Fibroblast of the aortic adventitia (primary cell): ENCODE results near the gene CYSTM1. TPM values are rescaled to one million over a fixed set of nuclear protein-coding genes. Genes with fewer than 3 reads are reported as not detected.

ENCODE experiments used
- DNase-seq: peaks from one replicate; pipeline ENCODE4 v3.0.0-alpha.2; 2010; ENCODE audit warnings: low read depth
- H3K4me3 ChIP-seq: 2 replicates; pipeline ENCODE4 v1.5.1; 2011; ENCODE audit warnings: low read depth, mild to moderate bottlenecking, control low read depth, low read length, moderate library complexity
- total RNA-seq: library from RNA; depleted of rRNA; stranded (reverse); fragments of >200 nt; gene quantifications from 2 replicates; pipeline ENCODE4 v1.2.3, GENCODE V29; 2012; ENCODE audit warnings: low replicate concordance
- TF ChIP-seq, protein P1 (sequence below): IDR thresholded peaks from 2 replicates; pipeline ENCODE4 v1.5.1; 2011; ENCODE audit warnings: mild to moderate bottlenecking, low read length, control low read depth, inconsistent platforms; ENCODE audit not compliant: insufficient read depth

CYSTM1 gene
- total RNA-seq, 1 donor = 43.4 TPM

- DNase-seq = peak; percentile 63
- TF ChIP-seq, protein P1, sequence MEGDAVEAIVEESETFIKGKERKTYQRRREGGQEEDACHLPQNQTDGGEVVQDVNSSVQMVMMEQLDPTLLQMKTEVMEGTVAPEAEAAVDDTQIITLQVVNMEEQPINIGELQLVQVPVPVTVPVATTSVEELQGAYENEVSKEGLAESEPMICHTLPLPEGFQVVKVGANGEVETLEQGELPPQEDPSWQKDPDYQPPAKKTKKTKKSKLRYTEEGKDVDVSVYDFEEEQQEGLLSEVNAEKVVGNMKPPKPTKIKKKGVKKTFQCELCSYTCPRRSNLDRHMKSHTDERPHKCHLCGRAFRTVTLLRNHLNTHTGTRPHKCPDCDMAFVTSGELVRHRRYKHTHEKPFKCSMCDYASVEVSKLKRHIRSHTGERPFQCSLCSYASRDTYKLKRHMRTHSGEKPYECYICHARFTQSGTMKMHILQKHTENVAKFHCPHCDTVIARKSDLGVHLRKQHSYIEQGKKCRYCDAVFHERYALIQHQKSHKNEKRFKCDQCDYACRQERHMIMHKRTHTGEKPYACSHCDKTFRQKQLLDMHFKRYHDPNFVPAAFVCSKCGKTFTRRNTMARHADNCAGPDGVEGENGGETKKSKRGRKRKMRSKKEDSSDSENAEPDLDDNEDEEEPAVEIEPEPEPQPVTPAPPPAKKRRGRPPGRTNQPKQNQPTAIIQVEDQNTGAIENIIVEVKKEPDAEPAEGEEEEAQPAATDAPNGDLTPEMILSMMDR = no peak
- no peak overlapping the region for H3K4me3 ChIP-seq
These were observed 39.8 kb downstream of the CYSTM1 start for GRCh38 chr5:140214831-140215230.

DNA sequence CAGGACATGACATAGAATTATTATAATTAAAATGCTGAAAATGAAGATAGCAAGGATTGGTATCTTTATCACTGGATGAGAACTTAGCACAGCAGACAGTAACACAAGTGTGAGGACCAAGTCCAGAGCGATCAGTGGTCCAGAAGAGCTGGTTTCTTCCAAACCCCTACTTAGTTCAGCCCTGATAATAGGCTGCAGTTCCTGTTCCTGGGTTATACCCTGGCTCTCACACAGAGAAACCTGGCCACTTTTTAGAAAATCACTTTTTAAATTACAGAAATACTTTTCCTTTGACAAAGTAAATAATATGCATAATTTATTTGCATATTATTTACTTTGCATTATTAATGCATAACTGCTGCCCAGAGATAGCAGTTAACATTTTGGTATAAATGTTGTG is 40.3 kb downstream of the CYSTM1 start:
- H3K4me3 ChIP-seq = no peak overlapping the region
- TF ChIP-seq, protein P1 = no peak

DNA sequence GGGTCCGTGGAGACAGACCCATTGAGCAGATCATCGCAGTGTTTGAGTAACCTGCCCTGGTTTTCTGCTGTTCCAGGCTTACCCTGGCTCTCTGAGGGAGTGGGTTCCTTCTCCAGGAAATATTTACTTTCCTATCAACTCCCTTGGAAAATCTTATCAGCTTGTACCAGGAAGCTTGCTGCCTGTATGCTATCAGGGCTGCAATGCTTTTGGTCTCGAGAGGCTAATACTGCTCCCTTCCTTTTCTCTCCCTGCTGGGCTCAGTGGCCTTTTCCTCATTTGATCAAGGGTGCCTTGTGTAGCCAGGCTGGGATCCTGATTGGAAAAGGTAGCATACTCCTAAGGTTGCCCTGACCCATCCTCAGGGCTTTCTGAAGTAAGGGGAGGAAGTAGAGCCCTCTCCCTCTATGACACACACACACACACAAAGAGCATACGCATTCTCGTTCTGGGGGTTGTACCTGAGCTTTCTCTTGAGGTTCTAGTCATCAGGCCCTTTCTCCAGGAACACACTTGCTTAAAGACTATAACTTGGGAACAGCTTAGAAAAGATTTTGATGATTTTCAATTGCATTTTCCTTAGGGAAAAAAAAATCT is 41.6 kb downstream of the CYSTM1 start:
- TF ChIP-seq, protein P1 = no peak

More for the DNA sequence above, 40.3 kb downstream of the CYSTM1 start:
- DNase-seq = no peak

DNA sequence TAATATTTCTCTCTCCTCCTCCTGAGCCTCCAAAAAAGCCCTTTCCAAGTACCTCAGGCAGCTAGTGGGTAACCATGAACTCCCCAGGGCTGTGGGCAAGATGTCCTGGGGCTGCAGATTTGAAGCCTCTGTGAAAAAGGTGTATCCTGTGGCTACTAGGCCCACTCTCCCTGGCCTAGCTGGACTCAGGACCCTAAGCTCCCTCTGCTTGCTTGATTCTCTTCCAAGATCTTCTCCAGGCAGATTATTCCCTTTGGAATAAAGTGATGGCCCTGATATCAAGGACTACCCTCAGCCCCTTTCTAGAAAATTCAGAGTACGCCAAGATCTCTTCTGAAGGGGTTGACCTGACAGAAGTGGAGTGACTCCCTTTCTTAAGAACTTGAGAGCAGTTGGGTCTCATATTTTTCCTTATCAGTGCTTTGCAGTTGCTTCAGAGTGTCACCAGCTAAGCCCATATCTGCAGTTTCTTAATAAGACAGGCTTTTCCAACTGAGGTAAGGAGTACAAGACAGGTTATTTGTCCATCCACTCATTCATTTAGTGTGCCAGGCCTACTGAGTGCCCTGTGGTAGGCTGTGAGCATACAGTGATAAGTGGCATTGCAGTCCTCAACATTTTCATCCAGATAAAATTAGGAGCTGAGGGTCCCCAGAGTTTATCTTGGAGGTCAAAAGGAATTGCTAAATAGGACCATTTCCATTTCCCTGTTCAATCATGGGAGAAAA is 42.5 kb downstream of the CYSTM1 start:
- DNase-seq = no peak
- TF ChIP-seq, protein P1 = no peak
- no peak overlapping the region for H3K4me3 ChIP-seq

More for the DNA sequence above, 41.6 kb downstream of the CYSTM1 start:
- DNase-seq = no peak
- H3K4me3 ChIP-seq = no peak overlapping the region

DNA sequence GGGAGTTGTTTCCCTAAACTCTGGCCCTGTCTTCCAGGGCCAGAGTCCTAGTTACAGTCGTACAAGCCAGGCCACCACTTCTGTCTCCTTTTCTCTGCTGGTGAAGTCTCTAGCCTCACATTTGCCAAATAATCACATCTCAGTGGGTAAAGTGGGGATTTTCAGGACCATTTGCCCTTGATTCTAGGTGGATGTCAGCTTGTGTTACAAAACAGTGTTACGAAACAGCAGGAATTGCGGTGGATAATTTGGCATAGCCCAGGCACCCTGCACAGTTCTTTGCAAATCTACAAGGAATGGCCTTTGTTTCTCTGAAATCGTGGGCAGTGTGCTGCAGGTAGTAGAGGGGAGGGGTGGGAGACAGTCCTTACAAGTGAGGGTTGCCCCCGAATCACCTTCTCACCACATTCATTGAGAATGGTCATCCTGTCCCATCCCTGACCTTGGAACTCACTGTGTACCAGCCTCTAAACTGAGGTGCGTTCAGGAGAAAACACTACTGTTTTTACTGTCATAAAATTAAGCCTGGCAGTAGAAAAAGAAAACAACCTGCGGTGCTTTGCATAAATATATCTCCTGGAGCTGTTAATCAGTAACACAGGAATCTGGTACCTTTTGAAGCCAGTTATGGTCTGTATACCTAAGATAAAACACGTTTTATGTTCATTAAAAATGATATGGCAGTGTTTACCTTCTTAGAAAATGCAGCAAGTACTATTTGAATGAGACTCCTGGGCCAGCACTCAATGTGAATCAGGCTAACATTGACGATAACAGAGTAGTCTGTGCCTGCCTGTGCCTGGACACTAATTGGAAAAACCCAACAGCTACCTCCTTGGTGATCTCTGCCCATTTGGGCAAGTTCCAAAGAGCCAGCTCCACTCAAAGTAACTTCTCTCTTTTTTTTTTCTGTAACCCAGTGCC is 44.3 kb downstream of the CYSTM1 start:
- DNase-seq = peak; percentile 58
- TF ChIP-seq, protein P1 = no peak
- no peak overlapping the region for H3K4me3 ChIP-seq

- no peak overlapping the region for H3K4me3 ChIP-seq
- TF ChIP-seq, protein P1 = no peak
- DNase-seq = no peak
These were observed 45.2 kb downstream of the CYSTM1 start for GRCh38 chr5:140220032-140220697.
